Endothelial cell of umbilical vein (primary cell): ENCODE results near the gene MARK1. TPM values are rescaled to one million over a fixed set of nuclear protein-coding genes. Genes with fewer than 3 reads are reported as not detected.

Experiments used
- BruUV-seq: library from RNA; stranded (reverse); fragments of 400-500 nt; replicated peaks from 2 replicates; lab custom pipeline; 2021; lab: Mats Ljungman, UMichigan
- CTCF ChIA-PET: fragments of 300-600, 350-600 bp; sonication (Branson Sonifier 250); formaldehyde crosslinking; loops from one replicate; lab custom pipeline; 2021; ENCODE audit warnings: antibody characterized with exemption, inconsistent platforms; lab: Charles Lee
- POLR2A ChIA-PET: fragments of 300-600, 350-600 bp; sonication (Branson Sonifier 250); formaldehyde crosslinking; loops from one replicate; lab custom pipeline; 2021; ENCODE audit warnings: antibody characterized with exemption, inconsistent platforms; lab: Charles Lee
- DNase-seq: peaks from one replicate; pipeline ENCODE4 v3.0.0-alpha.2; 2011; ENCODE audit warnings: low read depth, low spot score
- FAIRE-seq: peaks from 2 replicates; lab custom pipeline; 2011; peaks lifted over from hg19 to GRCh38; lab: Jason Lieb, UNC
- H2AFZ ChIP-seq: 2 replicates; pipeline ENCODE4 v1.6.0; 2012; ENCODE audit warnings: low read depth, low read length, control low read depth, inconsistent platforms
- H3K27ac ChIP-seq: 2 replicates; pipeline ENCODE4 v1.5.1; 2011; ENCODE audit warnings: low read depth, mild to moderate bottlenecking, control low read depth, low read length, moderate library complexity; ENCODE audit not compliant: insufficient read depth
- H3K27me3 ChIP-seq, 2 experiments: 2 replicates each; pipeline versions ENCODE4 v1.6.0 to v1.6.1; 2011; ENCODE audit warnings: low read length in 2 of 2, mixed read lengths in 1 of 2; ENCODE audit not compliant: control insufficient read depth in 2 of 2, insufficient read depth in 2 of 2
- H3K36me3 ChIP-seq, 2 experiments: 2 replicates in 1 of 2; 3 replicates in 1 of 2; pipeline ENCODE4 v1.5.1; 2011; ENCODE audit warnings: low read length in 2 of 2, mild to moderate bottlenecking in 1 of 2, moderate library complexity in 1 of 2; ENCODE audit not compliant: control insufficient read depth in 2 of 2, insufficient read depth in 2 of 2; ENCODE audit errors: extremely low read depth in 1 of 2
- H3K4me1 ChIP-seq: 3 replicates; pipeline ENCODE4 v1.5.1; 2011; ENCODE audit warnings: mild to moderate bottlenecking, low read length; ENCODE audit not compliant: control insufficient read depth, insufficient read depth; ENCODE audit errors: extremely low read depth
- H3K4me2 ChIP-seq: 2 replicates; pipeline ENCODE4 v1.6.1; 2011; ENCODE audit warnings: low read length, control low read depth, mixed read lengths; ENCODE audit not compliant: insufficient read depth
- H3K4me3 ChIP-seq, 3 experiments: fragments of 200-600 bp in 1 of 3; sonication (generic), shearing (Covaris generic) in 1 of 3; replicated peaks in 1 of 3; 2 replicates each; pipeline ENCODE4 v1.5.1; 2011 to 2016; ENCODE audit warnings: control low read depth in 3 of 3, low read length in 3 of 3, mild to moderate bottlenecking in 2 of 3, inconsistent platforms in 1 of 3, low read depth in 1 of 3, moderate library complexity in 1 of 3; ENCODE audit not compliant: insufficient read depth in 1 of 3
- H3K79me2 ChIP-seq: 2 replicates; pipeline ENCODE4 v1.6.0; 2012; ENCODE audit warnings: low read length, inconsistent platforms; ENCODE audit not compliant: control insufficient read depth, insufficient read depth
- H3K9ac ChIP-seq: replicated peaks from 2 replicates; pipeline ENCODE3; 2011; ENCODE audit warnings: low read length, control low read depth; ENCODE audit not compliant: insufficient read depth; ENCODE audit errors: extremely low read depth
- H3K9me1 ChIP-seq: replicated peaks from 3 replicates; pipeline ENCODE4 v1.6.0; 2011; ENCODE audit warnings: mild to moderate bottlenecking, low read length; ENCODE audit not compliant: control insufficient read depth, insufficient read depth; ENCODE audit errors: extremely low read depth
- H3K9me3 ChIP-seq: replicated peaks from 2 replicates; pipeline ENCODE4 v1.5.1; 2012; ENCODE audit warnings: low read length, inconsistent platforms; ENCODE audit not compliant: control insufficient read depth, insufficient read depth
- H4K20me1 ChIP-seq: replicated peaks from 2 replicates; pipeline ENCODE3; 2011; ENCODE audit warnings: mild to moderate bottlenecking, low read length; ENCODE audit not compliant: control insufficient read depth, insufficient read depth; ENCODE audit errors: extremely low read depth
- EZH2 ChIP-seq: IDR thresholded peaks from 2 replicates; pipeline ENCODE4 v1.6.1; 2012; ENCODE audit warnings: borderline replicate concordance, low read depth, mild to moderate bottlenecking, moderate library complexity, low read length, inconsistent platforms; ENCODE audit not compliant: severe bottlenecking
- FOS ChIP-seq: IDR thresholded peaks from 2 replicates; pipeline ENCODE4 v1.6.1; 2011; ENCODE audit warnings: mild to moderate bottlenecking, low read length, moderate library complexity, borderline replicate concordance; ENCODE audit not compliant: insufficient read depth
- GATA2 ChIP-seq: IDR thresholded peaks from 2 replicates; pipeline ENCODE4 v1.7.0; 2011; ENCODE audit warnings: low read depth, mild to moderate bottlenecking, moderate library complexity, mixed read lengths, low read length; ENCODE audit not compliant: insufficient read length, insufficient read depth
- JUN ChIP-seq: IDR thresholded peaks from 2 replicates; pipeline ENCODE4 v1.6.1; 2011; ENCODE audit warnings: borderline replicate concordance, low read depth; ENCODE audit not compliant: insufficient read length, insufficient read depth
- MYC ChIP-seq: IDR thresholded peaks from one replicate; pipeline ENCODE4 v1.6.1; 2011; ENCODE audit warnings: mild to moderate bottlenecking, low read depth, low read length
- POLR2A ChIP-seq: IDR thresholded peaks from 2 replicates; pipeline ENCODE4 v1.6.1; 2012; ENCODE audit warnings: low read depth, mild to moderate bottlenecking, control low read depth, low read length
- POLR2AphosphoS5 ChIP-seq: IDR thresholded peaks from 2 replicates; pipeline ENCODE4 v1.6.1; 2012; ENCODE audit warnings: low read depth, mild to moderate bottlenecking, control low read depth, low read length, moderate library complexity; ENCODE audit not compliant: insufficient read depth
- dilution Hi-C: fragments of 300-500 bp; cut with MboI; formaldehyde crosslinking; loops from one replicate; pipeline ENCODE4 v1.15.0; 2019; ENCODE audit warnings: low sequenced_read_pairs; ENCODE audit not compliant: extremely low pct_ligation_motif_present
- intact Hi-C: fragments of 100-400 bp; cut with micrococcal nuclease; formaldehyde crosslinking; loops from one replicate; pipeline ENCODE4 v1.10.0; 2022
- polyA plus RNA-seq, 4 experiments: library from polyadenylated mRNA; depleted of rRNA in 3 of 4; stranded (reverse) in 3 of 4; unstranded in 1 of 4; fragments of >200 nt; gene quantifications; 2 replicates each; pipeline versions ENCODE4 v1.2.1 to v1.2.3, GENCODE V29; 2011 to 2012; ENCODE audit warnings: missing spikeins in 1 of 4
- total RNA-seq: library from RNA; stranded (reverse); gene quantifications from 2 replicates; pipeline ENCODE4 v1.2.3, GENCODE V29; 2021
- TF ChIP-seq, protein P1 (sequence below): IDR thresholded peaks from 2 replicates; pipeline ENCODE4 v1.6.1; 2011; ENCODE audit not compliant: insufficient read depth, insufficient read length
- TF ChIP-seq, protein P2 (sequence below), 2 donors: IDR thresholded peaks; 1 replicate in 1 of 2; 2 replicates in 1 of 2; pipeline ENCODE4 v1.5.1; 2011; ENCODE audit warnings: low read length in 2 of 2, mild to moderate bottlenecking in 2 of 2, moderate library complexity in 2 of 2, control low read depth in 1 of 2, inconsistent platforms in 1 of 2, low read depth in 1 of 2; ENCODE audit not compliant: insufficient read depth in 1 of 2; ENCODE audit errors: extremely low read depth in 1 of 2

MARK1 gene
- total and polyA plus RNA-seq, 2 donors (not counting 3 experiments of a cell fraction or from before 2014, with no cell fraction given) = 1.2 to 5.5 TPM

DNA sequence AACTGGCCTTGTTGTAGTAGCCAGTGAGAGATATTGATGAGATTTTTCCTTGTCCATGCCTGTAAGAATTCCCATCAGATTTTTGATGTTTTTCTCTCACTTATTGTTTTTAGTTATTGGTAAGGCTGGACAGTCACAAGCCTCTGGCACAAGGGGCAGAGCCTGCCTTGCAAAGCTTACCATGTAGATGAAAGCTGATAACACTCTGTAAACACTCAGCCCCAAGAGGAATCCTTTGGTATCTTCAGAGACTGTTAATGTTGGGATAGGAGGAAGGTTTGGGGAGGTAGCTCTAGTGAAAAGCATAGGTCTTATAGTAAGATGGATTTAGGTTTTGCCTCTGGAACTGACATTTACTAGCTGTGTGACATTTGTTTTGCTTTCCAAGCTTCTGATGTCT lies 37.7 kb downstream of the MARK1 start:
- Histone ChIP-seq H3K9me3 (no peaks in the 10 kb centered on the region), H3K4me3 (no peak overlapping the region), H3K4me1 (no peaks in the 10 kb centered on the region), H3K27me3 (no peaks in the 10 kb centered on the region), H2AFZ (no peak overlapping the region), H3K9me1 (no peaks in the 10 kb centered on the region), H3K27ac (no peak overlapping the region), H3K79me2 (no peaks in the 10 kb centered on the region), H3K9ac (no peak overlapping the region), H3K36me3 (no peaks in the 10 kb centered on the region), H4K20me1 (no peaks in the 10 kb centered on the region), H3K4me2 (no peak overlapping the region)
- ChIA-PET CTCF (interaction anchor here (1.1 kb wide), 1 partner anchor 55 kb away, joined by 3 read pairs; no protein-coding TSS in a partner anchor), POLR2A (no interaction called here)
- dilution Hi-C loops (no loop called here), intact Hi-C loops (no loop called here)
- DNase-seq = no peak
- BruUV-seq = no TSS peak
- TF ChIP-seq MYC (no peak), GATA2 (no peak), EZH2 (no peak), FOS (no peak), JUN (no peak), POLR2A (no peak), POLR2AphosphoS5 (no peak)
- TF ChIP-seq, protein P1, sequence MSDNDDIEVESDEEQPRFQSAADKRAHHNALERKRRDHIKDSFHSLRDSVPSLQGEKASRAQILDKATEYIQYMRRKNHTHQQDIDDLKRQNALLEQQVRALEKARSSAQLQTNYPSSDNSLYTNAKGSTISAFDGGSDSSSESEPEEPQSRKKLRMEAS = no peak
- TF ChIP-seq, protein P2, sequence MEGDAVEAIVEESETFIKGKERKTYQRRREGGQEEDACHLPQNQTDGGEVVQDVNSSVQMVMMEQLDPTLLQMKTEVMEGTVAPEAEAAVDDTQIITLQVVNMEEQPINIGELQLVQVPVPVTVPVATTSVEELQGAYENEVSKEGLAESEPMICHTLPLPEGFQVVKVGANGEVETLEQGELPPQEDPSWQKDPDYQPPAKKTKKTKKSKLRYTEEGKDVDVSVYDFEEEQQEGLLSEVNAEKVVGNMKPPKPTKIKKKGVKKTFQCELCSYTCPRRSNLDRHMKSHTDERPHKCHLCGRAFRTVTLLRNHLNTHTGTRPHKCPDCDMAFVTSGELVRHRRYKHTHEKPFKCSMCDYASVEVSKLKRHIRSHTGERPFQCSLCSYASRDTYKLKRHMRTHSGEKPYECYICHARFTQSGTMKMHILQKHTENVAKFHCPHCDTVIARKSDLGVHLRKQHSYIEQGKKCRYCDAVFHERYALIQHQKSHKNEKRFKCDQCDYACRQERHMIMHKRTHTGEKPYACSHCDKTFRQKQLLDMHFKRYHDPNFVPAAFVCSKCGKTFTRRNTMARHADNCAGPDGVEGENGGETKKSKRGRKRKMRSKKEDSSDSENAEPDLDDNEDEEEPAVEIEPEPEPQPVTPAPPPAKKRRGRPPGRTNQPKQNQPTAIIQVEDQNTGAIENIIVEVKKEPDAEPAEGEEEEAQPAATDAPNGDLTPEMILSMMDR (IDR thresholded peaks at IDR 0.05; ENCODE audit: extremely low read depth in 1 of 2, insufficient read depth in 1 of 2, low read depth in 1 of 2, low read length in 2 of 2) = no peak
- no peak for FAIRE-seq
